CD1c-positive myeloid dendritic cell (primary cell): ENCODE results near the gene PRR29.
A peak's percentile ranks its signal among the peaks of the same experiment; 100 is the strongest.

Experiments
- DNase-seq: peaks from one replicate; pipeline ENCODE4 v3.0.0-alpha.2; 2016; ENCODE audit errors: extremely low spot score

PRR29 gene

DNA sequence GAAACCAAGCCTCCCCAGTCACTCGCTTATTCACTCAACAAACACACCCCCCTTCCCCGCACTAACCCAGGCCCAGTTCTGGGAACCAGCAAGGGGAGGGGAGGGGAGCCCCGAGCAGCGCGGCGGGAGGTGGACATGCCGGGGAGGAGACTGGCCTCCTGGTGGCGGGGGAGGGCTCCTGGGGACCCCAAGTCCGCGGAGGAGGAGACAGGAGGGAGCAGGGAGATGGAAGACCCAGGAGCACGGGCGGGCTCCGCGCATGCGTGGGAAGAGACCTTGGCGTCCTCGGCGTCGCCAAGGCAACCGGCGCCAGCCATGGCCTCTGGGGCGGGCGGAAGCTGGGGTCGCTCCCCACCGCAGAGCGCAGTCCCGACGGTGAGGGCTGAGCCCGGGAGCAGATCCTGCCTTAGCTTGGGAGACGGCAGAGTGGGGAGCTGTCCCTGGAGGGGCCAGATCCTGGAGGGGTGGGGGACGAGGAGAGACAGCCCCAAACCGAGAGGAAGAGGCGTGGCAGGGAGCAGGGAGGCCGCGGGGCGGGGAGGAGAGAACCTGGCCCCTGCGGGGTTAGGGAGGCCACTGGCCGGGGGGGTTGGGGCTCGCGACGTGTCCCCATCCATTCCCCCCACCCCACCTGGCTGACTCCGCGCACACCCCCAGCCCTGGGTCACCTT is at the start of gene PRR29:
Gene PRR29 (plus strand): TSS at position 302 of the 671 bp plus-strand sequence. CDS start 14 bp downstream, at position 316.
- DNase-seq = peak; percentile 75

DNA sequence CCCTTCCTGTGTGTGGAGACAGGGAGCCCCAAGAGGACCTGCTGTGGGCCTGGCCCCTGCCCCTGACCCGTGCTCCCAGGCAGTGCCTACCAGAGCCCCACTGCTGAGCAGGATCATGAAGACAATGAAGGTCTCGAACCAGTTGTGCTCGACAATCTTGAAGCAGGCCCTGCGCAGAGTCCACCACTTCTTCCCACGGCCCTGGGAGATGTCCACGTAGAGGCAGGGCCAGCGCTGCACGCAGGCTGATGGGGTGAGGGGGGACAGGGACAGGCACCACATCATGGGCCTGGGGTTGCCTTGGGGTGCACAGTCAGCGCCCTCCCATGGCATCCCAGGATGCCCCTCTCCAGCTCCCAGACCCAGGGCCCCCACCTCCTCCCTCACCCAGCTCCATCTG is 49.6 kb upstream of the PRR29 start:
- no peak for DNase-seq

DNA sequence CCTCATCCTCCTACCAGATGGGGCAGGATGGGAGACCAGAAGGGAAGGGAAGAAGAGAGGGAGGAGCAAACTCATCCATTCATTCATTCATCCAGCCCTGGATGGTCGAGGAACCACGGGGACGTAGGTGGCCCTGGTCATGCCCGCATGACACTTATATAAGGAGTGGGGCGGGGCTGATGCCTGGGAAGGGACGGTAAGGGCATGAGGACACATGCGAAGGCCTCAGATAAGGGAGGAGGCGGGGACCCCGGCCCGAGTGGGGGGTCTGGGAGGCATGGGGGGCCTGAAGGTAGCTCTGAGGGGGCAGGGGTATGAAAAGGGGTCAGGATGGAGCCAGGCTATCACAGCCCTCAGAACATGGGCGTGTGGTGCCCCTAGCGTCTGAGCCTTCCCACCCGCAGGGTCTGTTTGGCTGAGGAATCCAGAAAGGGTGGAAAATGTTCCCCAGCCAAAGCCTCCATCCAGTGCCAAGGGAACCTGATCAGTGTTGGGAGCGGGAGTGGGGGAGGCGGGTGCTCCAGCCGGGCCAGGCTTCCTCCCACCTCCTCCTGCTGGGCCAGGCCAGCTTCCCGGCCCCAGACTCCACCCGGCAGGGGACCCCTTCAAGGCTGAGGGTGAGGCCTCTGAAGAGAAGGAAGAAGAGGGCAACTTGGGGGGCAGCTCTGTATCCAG is 48.4 kb upstream of the PRR29 start:
- no peak for DNase-seq

DNA sequence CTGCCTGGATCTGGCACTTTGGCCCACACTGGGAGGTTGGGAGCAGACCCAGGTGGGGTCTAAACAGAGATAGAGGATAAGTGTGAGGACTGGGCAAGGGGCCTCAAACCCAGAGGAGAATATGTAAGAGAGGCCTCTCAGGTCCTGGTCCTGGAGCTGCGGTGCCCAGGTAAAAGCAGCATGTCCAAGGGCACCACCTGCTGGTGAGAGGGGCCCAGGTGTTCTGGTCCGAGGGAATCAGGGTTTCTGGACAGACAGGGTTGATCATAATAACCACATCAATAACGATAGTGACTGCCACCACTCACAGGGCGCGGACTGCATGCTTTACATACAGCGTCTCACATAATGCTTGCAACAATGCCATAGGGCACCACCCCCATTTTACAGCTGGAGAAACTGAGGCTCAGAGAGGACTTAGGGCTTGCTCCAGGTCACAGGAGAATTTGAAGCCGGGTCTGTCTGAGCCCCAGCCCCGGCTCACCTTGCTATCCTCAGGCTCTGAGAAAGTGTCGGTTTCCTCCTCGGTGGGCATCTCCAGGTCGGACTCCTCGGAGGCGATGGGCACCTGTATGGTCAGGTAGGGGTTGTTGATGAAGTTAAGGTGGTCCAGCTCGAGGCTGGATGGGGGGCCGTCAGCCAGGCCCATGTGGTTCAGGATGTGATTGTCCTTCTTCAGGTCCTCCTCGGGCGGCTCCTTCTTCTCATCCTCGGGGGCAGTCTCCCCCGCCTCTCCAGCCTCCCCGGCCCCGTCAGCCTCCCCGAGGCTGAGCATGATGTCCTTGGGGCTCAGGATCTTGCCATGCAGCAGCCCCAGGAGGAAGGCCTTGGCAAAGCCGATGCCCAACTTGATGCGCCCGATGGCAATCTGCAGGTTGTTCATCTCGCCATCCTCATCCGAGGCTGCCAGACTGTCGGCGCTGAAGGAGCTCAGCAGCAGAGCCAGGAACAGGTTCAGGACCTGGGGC is 46.9 kb upstream of the PRR29 start:
- no peak for DNase-seq

DNA sequence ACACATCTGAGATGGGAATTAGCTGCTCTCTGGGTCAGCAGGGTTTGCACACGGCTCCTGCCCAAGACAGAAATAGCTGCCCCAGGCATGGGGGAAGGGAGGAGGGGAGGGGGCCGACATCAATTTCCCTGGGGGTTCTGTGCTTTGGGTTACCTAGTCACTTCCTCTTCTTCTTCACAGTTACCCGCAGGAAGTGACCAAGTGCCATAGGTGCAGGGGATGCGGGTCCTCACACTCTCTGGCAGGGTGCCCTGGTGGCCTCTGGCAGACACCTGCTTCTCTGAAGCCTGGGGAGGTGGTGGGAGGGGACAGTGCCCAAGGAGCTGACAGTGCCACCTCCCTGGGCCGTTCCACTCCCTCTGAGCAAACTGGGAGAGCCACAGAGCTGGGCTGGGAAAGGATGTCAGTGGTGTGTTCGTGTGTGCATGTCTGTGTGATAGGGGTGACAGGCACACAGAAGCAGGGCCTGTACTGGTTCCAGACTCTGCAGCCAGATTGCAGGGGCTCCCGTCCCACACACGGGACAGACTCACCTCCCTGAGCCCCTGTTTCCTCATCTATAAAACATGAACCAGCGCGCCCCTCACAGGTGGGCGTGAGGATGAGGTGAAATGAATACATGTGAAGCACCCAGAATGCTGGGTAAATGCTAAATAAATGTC is 43.6 kb upstream of the PRR29 start:
- DNase-seq = no peak

DNA sequence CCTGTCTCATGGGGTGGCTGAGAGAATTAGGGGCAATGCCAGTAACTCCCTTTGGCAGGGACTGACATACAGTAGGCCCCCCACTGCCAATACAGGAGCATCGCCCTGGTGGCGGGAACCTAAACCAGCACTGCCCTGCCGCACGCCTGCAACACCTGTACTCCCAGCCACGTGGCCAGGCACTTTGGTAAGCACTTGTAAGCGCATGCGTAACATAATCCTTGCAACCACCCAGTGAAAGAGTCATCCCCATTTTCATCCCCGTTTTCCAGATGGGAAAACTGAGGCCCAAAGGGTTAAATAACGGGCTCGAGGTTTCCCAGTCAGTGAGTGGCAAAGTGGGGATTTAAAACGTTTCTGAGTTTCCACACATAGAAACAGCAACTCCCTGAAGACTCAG is 42.9 kb upstream of the PRR29 start:
- DNase-seq = no peak

DNA sequence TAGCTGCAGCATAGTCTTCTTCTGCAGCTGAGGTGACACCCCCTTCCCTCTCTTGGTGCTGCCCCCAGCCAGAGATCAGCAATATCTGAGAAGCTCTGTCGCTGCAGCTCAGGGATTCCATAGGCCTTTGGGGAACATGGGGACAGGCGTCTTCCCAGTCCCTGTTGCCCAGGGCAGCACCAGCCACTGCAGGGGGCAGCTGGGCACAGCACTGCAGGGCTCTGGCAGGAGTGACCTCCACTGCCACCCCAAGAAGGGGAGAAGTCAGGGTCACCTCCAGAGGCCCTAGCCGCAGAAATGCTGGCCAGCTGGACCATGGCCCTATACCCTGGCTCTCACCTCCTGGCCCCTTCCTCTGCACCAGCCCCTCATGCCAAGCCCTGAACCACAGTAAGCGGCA is 42.4 kb upstream of the PRR29 start:
- no peak for DNase-seq

DNA sequence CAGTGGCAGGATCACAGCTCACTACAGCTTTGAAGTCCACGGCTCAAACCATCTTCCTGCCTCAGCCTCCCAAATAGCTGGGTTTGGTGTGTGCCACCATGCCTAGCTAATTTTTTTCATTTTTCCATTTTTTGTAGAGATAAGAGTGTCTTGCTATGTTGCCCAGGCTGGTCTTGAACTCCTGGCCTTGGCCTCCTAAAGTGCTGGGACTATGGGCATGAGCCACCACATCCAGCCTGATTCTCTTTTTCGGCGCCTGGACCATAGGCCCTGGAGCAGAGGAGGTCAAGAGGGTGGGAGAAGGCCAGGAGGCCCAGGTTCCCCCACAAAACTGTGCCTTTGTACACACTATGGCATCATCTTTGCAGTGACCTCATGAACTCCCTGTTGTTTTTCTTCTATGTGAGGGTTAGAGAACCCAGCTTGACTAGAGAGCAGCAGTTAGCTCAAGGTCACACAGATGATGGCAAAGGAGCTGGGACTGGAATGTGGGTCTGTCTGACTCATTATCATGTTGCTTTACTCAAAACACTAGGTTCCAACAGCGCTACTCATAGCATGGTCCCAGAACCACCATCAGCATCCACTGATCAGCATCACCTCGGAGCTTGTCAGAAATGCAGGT is 41.7 kb upstream of the PRR29 start:
- DNase-seq = no peak

DNA sequence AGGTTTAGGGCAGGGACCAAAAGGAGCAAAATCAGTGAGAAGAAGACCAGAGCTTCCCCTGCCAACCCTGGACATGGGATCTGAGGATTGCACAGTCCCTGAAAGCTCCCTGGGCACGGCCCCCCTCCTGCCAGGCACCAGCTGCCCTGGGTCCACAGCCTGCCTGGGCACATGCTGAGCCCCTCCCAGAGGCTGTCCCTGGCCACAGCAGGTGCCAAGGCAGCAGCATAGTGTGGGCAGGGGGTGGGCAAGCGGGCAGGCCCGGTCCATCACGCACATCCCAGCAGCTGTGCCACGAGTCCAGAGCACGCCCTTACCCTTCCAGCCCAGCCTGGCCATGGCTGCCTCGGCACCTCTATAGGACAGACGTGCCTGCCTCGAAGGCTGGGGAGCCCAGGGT is 38.1 kb upstream of the PRR29 start:
- DNase-seq = no peak

DNA sequence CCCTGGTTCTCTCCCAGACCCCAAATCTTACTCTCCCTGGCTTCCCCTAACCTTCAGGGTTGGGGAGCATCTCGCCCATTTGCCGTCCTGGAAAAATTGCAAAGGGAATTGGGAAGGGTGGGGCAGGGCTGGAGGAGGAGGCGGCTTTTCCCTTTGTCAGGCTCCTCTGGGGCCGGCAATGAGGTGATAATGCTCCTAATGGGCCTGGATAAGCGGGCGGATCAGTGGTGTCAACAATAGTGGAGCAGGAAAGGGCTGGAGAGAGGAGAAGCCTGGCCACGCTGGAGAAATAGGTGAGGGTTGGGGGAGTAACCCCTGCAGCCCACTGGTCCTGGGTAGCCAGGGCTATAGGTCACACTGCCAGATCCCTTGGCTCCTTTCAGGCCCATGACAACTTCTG is 37.7 kb upstream of the PRR29 start:
- DNase-seq = no peak

DNA sequence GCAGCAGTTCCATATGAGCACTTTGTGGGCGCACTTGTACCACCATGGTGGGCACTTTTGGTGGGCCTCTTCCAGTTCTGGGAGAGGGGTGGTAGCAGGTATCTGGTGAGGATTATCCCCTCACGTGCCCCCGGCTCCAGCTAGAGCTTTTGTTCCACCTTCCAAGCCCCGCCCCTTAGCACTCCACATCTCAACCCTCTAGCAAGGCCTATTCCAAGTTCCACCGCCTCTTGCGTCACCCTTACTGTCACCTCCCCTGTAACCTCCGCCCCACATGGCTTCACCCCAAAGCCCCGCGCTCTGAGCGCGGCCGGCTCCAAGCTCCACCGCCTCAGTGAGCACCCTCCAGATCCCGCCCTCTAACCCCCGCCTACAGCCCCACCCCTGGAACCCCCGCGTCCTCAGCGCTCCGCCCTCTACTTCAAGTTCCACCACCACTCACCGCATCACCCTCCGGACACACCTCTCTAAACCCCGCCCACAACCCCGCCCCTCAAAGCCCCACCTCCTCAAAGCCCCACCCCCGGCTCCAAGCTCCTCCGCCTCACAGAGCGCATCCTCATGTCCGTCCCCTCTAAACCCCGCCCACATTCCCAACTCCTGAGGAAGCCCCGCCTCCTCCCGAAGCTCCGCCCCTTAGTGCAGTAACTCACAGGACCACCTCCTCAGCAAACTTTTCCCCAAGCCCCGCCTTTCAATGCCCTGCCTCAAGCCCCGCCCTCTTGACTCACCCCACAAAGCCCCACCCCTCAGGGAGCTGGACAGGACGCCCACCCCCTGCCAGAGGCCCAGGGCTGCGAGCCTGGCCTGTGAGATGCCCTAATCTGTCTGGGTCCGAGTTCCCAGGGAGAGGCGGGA is 36.6 kb upstream of the PRR29 start:
- DNase-seq = peak; percentile 75

DNA sequence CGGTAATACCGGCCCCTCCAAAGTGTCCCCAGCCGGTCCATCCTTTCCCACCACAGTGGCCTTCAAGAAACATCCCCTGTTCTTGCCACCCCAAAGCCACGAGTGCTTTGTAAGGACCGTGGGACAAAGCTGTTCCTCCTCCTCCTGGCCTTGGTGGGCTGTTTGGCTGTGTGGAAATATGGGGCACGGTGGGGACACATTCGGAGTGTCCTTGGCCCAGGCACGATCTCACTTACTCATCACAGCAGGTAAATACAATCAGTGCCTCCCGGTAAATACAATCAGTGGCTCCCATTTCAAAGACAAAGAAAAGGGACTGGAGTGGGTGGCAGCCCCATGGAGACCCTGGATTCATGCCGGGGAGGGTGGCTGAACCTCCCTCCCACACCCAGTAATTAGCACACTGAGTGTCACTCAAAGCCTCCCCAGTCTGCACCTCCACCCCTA is 35.8 kb upstream of the PRR29 start:
- no peak for DNase-seq

DNA sequence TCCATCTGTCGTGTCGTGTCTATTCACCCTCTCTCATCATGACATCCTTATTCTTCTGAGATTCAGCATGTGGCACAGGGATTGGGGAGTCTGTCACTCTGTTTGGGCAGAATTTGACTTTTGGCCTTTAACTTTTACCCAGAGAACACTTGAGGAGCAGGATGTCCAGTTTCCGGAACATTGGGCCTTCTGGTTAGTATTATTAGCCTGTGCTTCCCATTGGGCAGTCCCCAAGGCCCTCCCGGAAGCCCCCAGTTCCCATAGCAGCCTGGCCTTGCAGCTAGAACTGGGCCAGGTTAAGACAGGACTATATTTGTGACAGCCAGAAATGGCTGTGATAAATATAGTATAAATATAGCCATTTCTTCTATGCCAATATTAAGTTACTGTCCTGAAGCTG is 35.0 kb upstream of the PRR29 start:
- DNase-seq = no peak

DNA sequence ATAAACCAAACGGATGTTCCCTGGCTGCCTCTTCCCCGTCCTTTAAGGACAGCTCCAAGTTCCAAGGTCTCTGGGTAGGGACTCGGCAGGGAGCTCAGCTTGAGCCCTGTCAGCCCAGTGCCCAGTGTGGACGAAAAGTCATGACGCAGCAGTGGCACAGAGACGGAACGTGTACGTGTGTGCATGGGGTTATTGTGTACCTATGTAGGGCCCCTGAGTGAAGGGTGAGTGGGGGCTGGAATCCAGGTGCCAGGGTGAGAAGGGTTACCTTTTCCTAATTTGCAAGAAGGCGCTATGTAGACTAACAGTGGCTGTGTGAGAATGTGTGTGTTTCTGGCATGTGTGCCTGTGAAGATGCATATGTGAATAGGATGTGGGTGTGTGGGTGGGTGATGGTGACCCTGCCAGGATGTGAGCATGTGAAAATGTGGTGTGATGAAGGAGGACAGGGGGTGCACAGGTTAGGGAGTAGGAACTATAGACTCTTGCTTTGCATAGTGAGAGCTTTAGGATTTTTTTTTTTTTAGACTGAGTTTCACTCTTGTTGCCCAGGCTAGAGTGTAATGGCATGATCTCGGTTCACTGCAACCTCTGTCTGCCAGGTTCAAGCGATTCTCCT is 31.4 kb upstream of the PRR29 start:
- no peak for DNase-seq

DNA sequence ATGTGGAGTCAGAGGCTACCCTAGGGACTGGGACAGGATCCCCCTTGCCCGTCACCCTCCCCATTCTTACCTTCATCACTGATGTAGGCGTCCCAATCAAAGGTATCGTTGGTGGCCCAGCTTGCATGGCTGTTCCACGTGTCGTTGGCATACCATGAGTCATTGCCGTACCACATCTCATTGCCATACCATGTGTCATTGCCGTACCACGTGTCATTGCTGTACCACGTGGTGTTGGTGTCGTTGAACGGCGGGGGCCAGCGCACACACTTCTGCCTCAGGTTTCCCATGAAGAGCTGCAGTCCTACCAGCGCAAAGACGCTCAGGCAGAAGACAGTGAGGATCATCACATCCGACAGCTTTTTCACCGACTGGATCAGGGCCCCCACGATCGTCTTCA is 30.2 kb upstream of the PRR29 start:
- DNase-seq = no peak

DNA sequence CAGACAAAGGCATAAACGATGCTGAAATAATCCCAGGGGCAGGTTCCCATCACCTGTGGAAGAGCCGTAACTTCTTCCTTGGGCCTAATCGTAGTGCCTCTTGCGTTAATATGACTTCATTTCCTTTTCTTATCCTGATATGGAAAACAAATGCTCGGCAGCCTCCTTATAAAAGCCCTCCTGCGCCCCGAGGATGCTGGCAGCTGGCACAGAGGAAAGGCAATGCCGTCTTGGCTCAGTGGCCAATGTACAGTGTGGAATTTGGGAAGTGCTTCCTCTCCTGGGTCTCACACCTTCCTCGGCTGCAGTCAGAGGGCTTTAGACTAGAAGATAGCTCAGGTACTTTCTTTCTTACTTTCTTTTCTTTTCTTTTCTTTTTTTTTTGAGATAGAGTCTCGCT is 28.9 kb upstream of the PRR29 start:
- DNase-seq = no peak

DNA sequence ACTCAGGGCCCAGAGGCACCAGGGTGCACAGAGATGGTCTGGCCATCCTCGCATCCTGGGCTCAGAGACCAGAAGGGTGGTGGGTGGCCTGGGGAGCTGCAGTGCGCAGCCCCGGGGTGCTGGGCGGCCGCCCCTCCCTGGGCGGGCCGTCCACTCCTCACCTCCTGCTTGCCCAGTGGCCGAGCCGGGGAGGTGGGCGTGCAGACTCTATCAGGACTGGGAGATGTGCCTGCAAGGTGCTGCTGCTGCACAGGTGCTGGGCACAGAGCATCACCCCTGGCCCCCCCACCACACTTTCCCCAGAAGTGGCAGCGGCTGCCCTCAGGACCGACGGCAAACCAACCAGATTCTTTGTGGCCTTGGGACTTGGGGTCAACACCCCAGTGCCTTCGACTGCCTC is 25.4 kb upstream of the PRR29 start, which contains the start of gene SCN4A:
Gene SCN4A (minus strand): TSS at position 123 of the 400 bp plus-strand sequence. CDS start 77 bp downstream, at position 46.
- no peak for DNase-seq

DNA sequence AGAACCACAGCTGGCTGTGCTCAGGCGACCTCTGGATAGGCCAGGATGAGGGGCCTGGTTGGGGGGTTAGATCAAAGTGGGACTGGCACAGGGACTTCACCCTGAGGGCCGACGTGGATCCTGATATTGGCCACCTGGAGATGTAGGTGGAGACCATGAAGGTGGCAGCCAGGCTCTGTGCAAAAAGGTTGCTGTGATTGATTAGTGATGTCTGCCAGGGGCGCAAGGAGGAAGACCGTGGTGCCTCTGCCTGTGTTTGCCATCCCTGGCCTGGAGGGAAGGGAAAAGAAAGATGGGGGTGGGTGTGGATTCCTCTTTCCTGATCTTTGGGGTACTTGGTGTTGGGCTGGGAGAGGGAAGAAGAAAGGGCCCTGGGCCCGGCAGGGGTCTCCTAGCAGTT is 24.9 kb upstream of the PRR29 start:
- DNase-seq = no peak

DNA sequence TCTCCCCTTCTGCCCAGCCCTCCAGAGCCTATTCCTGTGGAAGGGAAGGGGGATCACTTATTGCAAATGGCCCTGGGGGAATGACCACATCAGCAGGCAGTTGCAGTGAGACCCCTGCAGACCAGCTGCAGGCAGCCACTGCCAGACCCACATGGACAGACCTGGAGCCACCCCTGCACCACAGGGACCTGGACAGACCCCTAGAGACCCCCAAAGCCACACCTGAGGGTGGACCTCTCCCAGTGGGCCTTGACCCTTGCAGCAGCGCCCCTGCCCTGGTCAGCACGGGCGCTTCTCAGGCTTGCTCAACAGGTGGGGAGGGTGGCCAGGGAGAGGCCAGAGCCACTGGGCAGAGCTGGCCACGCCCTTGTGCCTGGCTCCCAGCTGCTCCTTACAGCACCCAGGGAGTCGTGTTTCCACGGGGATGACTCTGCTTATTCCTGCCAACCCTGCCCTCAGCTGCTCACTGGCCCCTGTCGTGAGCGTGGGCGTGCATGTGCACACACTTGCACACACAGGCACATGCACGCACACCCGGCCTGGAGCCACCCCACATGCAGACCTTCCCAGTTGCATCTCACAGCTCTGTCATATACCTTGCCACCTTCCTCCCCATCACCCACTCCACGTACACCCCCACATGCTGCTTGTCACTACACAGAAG is 24.1 kb upstream of the PRR29 start:
- DNase-seq = no peak
